Nephron (organoid): ENCODE data around the gene UQCC3.

Source experiments
- H3K27ac Mint-ChIP-seq, 3 experiments: 2 replicates each; pipeline ENCODE4 v1.8.0; 2020; ENCODE audit warnings: mixed read lengths in 3 of 3, mild to moderate bottlenecking in 2 of 3, moderate library complexity in 1 of 3
- H3K27me3 Mint-ChIP-seq: 2 replicates; pipeline ENCODE4 v1.8.0; 2021; ENCODE audit warnings: low read depth, mild to moderate bottlenecking, moderate library complexity, mixed read lengths
- H3K36me3 Mint-ChIP-seq: 2 replicates; pipeline ENCODE4 v1.8.0; 2020; ENCODE audit warnings: low read depth, mixed read lengths
- H3K4me1 Mint-ChIP-seq: 2 replicates; pipeline ENCODE4 v1.8.0; 2020; ENCODE audit warnings: mixed read lengths
- H3K4me3 Mint-ChIP-seq, 3 experiments: 2 replicates each; pipeline ENCODE4 v1.8.0; 2020; ENCODE audit warnings: mild to moderate bottlenecking in 3 of 3, mixed read lengths in 3 of 3, moderate library complexity in 2 of 3
- H3K9me3 Mint-ChIP-seq: 2 replicates; pipeline ENCODE4 v1.8.0; 2020; ENCODE audit warnings: mixed read lengths
- CTCF ChIP-seq, 3 experiments: fragments of 200-600 bp; sonication (generic); IDR thresholded peaks; one replicate each; pipeline ENCODE4 v1.5.0; 2021; ENCODE audit warnings: antibody characterized with exemption in 3 of 3; ENCODE audit not compliant: unreplicated experiment in 3 of 3

UQCC3 gene

DNA sequence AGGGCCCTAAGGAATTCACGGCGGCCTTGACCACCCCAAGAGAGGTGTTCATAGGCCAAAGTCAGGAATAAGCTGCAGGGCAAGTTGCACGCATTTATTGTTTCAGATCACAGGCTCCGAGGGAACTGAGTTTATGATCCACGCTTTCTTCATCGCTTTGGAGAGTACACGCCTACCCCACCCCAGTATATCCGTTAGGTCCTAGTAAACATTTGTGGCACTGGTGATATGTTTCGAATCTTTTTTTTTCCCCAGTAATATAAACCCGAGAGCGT is 25.9 kb upstream of the UQCC3 start:
- TF ChIP-seq CTCF (IDR thresholded peaks at IDR 0.05; ENCODE audit: unreplicated experiment in 3 of 3), result no peak
- Mint-ChIP-seq H3K9me3 (no peaks in the 10 kb centered on the region), H3K27ac (peak overlapping the region; percentile 85 to 99 (median 94)), H3K4me3 (peak overlapping the region; percentile 98 to 100 (median 99)), H3K27me3 (no peaks in the 10 kb centered on the region), H3K36me3 (peaks cover 21% of the 10 kb centered on the region), H3K4me1 (peaks cover 15% of the 10 kb centered on the region)

- H3K27ac Mint-ChIP-seq, result peak within 1 kb of the TSS; percentile 85 to 99 (median 94)
- no peaks in the 10 kb centered on the region for H3K27me3 Mint-ChIP-seq
- H3K9me3 Mint-ChIP-seq, result no peaks in the 10 kb centered on the region
- H3K4me3 Mint-ChIP-seq, result peak within 1 kb of the TSS; percentile 98 to 100 (median 99)
- peaks cover 15% of the 10 kb centered on the region for H3K4me1 Mint-ChIP-seq
- peaks cover 16% of the 10 kb centered on the region for H3K36me3 Mint-ChIP-seq
- TF ChIP-seq CTCF (IDR thresholded peaks at IDR 0.05; ENCODE audit: unreplicated experiment in 3 of 3), result peak in 1 of 3 experiments; percentile 13
Measured at GRCh38 chr11:62645946-62646824, 25.3 kb upstream of the UQCC3 start, which contains the start of gene GANAB. GANAB (minus strand) TSS chr11:62646613; CDS start chr11:62646599, 14 bp downstream.

DNA sequence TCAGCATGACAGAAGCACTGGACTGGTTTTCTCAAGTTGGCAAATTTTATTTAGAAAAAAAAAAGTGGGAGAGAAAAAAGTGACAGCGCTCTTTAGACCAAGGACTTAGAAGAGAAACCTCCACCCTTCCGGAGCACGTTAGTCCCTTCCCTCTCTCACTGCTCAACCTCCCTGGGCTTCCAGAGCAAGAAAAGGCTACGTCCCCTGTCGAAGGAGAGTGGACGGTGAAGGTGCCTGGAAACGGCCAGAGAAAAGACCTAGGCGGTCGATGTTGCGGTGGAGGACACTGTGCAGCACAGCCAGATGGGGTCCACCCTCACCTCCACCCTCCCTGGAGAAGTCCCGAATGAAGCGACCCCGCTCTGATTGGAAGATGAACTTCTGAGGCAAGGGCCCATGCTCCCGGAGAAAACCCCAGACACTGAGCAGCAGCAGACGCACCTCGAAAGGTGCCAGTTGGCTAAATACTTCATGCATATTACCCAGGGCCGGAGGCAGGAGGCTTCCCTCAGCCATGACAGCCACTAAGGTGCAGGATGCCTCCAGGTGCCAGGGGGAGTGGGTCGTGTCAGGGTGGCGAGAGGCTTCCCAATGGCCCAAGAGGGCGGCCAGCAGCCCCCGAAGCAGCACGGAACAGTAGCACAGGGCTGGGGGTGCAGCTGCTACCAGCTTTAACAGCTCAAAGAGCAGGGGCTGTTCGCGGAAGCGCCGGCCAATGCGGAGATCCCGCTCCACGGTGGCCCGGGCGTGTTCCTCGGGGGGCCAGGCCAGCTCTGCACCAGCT is 24.5 kb upstream of the UQCC3 start:
- H3K4me3 Mint-ChIP-seq, result peak overlapping the region; percentile 98 to 100 (median 99)
- H3K9me3 Mint-ChIP-seq, result no peaks in the 10 kb centered on the region
- peaks cover 15% of the 10 kb centered on the region for H3K4me1 Mint-ChIP-seq
- peak overlapping the region; percentile 85 to 99 (median 94) for H3K27ac Mint-ChIP-seq
- H3K27me3 Mint-ChIP-seq, result no peaks in the 10 kb centered on the region
- H3K36me3 Mint-ChIP-seq, result peaks cover 12% of the 10 kb centered on the region
- no peak for TF ChIP-seq CTCF (IDR thresholded peaks at IDR 0.05; ENCODE audit: unreplicated experiment in 3 of 3)

GRCh38 chr11:62647609-62648005 is 23.9 kb upstream of the UQCC3 start:
- Mint-ChIP-seq H3K36me3 (peaks cover 12% of the 10 kb centered on the region), H3K27me3 (no peaks in the 10 kb centered on the region), H3K9me3 (no peaks in the 10 kb centered on the region), H3K4me3 (peak overlapping the region; percentile 29 to 34 (median 30)), H3K4me1 (peaks cover 20% of the 10 kb centered on the region), H3K27ac (no peak overlapping the region)
- no peak for TF ChIP-seq CTCF (IDR thresholded peaks at IDR 0.05; ENCODE audit: unreplicated experiment in 3 of 3)

DNA sequence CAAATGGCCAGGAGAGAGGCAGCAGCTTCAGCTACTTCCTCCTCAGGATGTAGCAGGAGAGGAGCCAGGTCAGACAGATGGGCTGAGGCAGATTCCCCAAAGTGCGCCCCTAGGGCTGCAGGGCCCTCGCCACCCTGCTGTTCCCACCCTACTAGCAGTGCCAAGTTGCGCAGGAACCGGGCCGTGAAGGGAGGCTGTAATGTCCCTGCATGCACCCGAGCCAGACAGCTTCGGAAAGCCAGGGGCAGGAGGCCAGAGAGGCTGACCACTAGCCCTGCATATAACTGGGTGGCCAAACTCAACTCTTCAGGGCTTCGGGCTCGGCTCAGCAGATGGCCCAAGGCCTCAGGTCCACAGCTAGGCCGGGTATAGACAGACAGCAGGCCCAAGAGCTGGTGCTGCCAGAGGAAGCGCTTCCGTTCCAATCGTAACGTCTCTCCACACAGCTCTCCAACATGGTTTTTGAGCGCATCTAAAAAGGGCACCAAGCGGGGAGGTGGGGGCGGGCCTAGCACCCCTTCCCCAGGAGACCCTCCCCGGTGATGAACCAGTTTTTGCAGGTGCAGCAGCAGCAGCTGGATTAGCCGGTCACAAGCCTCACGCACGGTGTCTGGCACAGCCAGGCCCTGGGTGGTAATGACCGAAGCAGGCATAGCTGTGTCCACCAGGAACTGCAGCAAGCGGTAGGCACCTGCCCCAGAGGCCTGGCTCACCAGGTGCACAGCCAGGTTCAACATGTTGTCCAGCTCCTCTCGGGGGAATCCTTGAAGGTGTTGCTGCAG is 23.1 kb upstream of the UQCC3 start:
- no peak overlapping the region for H3K27ac Mint-ChIP-seq
- H3K4me1 Mint-ChIP-seq, result peaks cover 25% of the 10 kb centered on the region
- no peaks in the 10 kb centered on the region for H3K9me3 Mint-ChIP-seq
- H3K4me3 Mint-ChIP-seq, result no peak overlapping the region
- H3K36me3 Mint-ChIP-seq, result peaks cover 12% of the 10 kb centered on the region
- no peaks in the 10 kb centered on the region for H3K27me3 Mint-ChIP-seq
- no peak for TF ChIP-seq CTCF (IDR thresholded peaks at IDR 0.05; ENCODE audit: unreplicated experiment in 3 of 3)
